ENCODE measurements around the gene UBQLN2. TPM values are rescaled to one million over a fixed set of nuclear protein-coding genes. Genes with fewer than 3 reads are reported as not detected.
"Not testable (repeated sequence)": the region's sequence is repeated elsewhere in the genome, so short reads cannot be mapped to it uniquely, and the experiment has no call there.

The UBQLN2 gene
- polyA plus RNA-seq, 4 donors = 7.4 to 30.7 (median 10.7) TPM

DNA sequence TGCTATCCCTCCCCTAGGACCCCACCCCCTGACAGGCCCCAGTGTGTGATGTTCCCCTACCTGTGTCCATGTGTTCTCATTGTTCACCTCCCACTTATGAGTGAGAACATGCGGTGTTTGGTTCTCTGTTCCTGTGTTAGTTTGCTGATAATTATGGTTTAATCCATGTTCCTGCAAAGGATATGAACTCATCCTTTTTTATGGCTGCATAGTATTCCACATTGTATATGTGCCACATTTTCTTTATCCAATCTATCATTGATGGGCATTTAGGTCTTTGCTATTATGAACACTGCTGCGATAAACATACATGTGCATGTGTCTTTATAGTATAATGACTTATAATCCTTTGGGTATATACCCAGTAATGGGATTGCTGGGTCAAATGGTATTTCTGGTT lies 28.4 kb downstream of the UBQLN2 start:
- H3K27ac ChIP-seq (ENCODE audit: low read depth in 1 of 3, low read length in 2 of 3); H3K27me3 ChIP-seq (ENCODE audit: control insufficient read depth in 3 of 3, insufficient read depth in 3 of 3, low read length in 3 of 3); H3K4me1 ChIP-seq (ENCODE audit: control insufficient read depth in 3 of 3, insufficient read depth in 2 of 3, low read depth in 1 of 3, low read length in 2 of 3); H3K36me3 ChIP-seq (ENCODE audit: control insufficient read depth in 3 of 3, insufficient read depth in 2 of 3, low read depth in 1 of 3, low read length in 3 of 3); H3K4me3 ChIP-seq (ENCODE audit: low read depth in 1 of 3, low read length in 3 of 3); FAIRE-seq; H3K9me3 ChIP-seq (ENCODE audit: control insufficient read depth in 2 of 2, insufficient read depth in 1 of 2, low read depth in 1 of 2, low read length in 1 of 2); DNase-seq: not testable (repeated sequence)
- 90 to 100% (median 98%) methylated on average over 2 of the region's 2 CpGs for WGBS, 3 donors

DNA sequence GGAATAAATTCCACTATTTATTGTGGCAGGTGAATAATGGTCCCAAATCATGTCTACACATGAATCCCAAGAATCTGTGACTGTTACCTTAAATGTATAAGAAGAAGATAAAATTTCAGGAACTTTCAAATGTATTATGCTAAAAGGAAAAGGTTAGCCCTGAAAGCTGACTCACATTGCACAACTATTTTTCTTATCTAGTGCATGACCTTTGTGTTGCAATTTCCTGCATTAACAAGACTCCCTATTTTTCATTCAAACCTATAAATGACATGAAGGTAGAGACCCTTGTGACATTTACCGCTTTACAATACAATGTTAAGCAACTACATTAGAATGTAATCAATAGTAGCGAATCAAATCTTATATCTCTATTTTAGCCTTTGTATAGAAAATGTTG lies 36.7 kb downstream of the UBQLN2 start:
- H3K4me1 ChIP-seq (ENCODE audit: control insufficient read depth in 3 of 3, insufficient read depth in 2 of 3, low read depth in 1 of 3, low read length in 2 of 3) = no peaks in the 10 kb centered on the region
- WGBS, 3 donors = 81 to 97% (median 95%) methylated on average over 2 of the region's 2 CpGs
- H3K27ac ChIP-seq (ENCODE audit: low read depth in 1 of 3, low read length in 2 of 3) = no peak overlapping the region
- H3K4me3 ChIP-seq (ENCODE audit: low read depth in 1 of 3, low read length in 3 of 3) = no peak overlapping the region
- FAIRE-seq (no peak), DNase-seq (no peak)
- H3K36me3 ChIP-seq (ENCODE audit: control insufficient read depth in 3 of 3, insufficient read depth in 2 of 3, low read depth in 1 of 3, low read length in 3 of 3) = peaks cover 0 to 8% (median 0%) of the 10 kb centered on the region in 3 donors
- no peaks in the 10 kb centered on the region for H3K27me3 ChIP-seq (ENCODE audit: control insufficient read depth in 3 of 3, insufficient read depth in 3 of 3, low read length in 3 of 3)
- peaks cover 0 to 4% of the 10 kb centered on the region in 2 donors for H3K9me3 ChIP-seq (ENCODE audit: control insufficient read depth in 2 of 2, insufficient read depth in 1 of 2, low read depth in 1 of 2, low read length in 1 of 2)

DNA sequence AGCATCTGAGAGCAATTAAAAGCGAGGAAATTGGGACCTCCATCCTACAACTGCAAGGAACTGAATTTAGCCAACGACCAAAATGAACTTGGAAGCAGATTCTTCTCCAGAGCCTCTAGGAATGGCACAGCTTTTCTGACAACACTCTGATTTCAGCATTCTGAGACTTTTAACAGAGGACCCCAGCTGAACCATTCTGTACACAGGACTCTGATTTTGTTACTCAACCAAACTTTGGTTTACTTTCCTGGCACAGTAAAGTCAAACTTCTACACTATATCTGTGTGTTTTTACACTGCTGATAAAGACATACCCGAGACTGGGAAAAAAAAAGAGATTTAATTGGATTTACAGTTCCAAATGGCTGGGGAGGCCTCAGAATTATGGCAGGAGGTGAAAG lies 37.6 kb downstream of the UBQLN2 start:
- Histone ChIP-seq H3K27ac (ENCODE audit: low read depth in 1 of 3, low read length in 2 of 3) (no peak overlapping the region), H3K9me3 (ENCODE audit: control insufficient read depth in 2 of 2, insufficient read depth in 1 of 2, low read depth in 1 of 2, low read length in 1 of 2) (peaks cover 0 to 7% of the 10 kb centered on the region in 2 donors), H3K4me3 (ENCODE audit: low read depth in 1 of 3, low read length in 3 of 3) (no peak overlapping the region), H3K4me1 (ENCODE audit: control insufficient read depth in 3 of 3, insufficient read depth in 2 of 3, low read depth in 1 of 3, low read length in 2 of 3) (no peaks in the 10 kb centered on the region), H3K36me3 (ENCODE audit: control insufficient read depth in 3 of 3, insufficient read depth in 2 of 3, low read depth in 1 of 3, low read length in 3 of 3) (peaks cover 0 to 8% (median 0%) of the 10 kb centered on the region in 3 donors), H3K27me3 (ENCODE audit: control insufficient read depth in 3 of 3, insufficient read depth in 3 of 3, low read length in 3 of 3) (no peaks in the 10 kb centered on the region)
- FAIRE-seq (no peak), DNase-seq (no peak)
- 70 to 95% (median 85%) methylated on average over 3 of the region's 3 CpGs for WGBS, 3 donors

DNA sequence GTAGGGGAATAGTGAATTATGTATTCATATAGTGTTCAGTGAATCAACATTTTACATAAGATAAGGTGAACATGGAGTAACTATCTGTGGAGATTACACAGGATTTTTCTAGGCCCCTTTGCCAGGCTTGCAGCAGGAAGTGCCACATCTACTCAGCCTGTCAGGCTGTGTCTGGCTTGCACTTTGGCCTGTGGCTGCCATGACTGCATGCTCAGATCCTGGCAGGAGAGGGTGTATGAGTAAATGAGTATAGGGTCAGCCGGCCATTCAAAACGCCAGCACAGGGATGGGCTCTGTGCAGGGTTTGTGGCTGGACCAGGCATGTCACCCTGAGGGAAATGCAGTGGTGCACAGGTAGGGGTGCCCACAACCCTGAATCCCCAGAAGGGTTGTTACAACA lies 51.9 kb downstream of the UBQLN2 start:
- peaks cover 1 to 5% of the 10 kb centered on the region in 2 donors for H3K9me3 ChIP-seq (ENCODE audit: control insufficient read depth in 2 of 2, insufficient read depth in 1 of 2, low read depth in 1 of 2, low read length in 1 of 2)
- 5 to 75% (median 44%) methylated on average over 2 of the region's 2 CpGs for WGBS, 3 donors
- no peak overlapping the region for H3K4me3 ChIP-seq (ENCODE audit: low read depth in 1 of 3, low read length in 3 of 3)
- no peaks in the 10 kb centered on the region for H3K4me1 ChIP-seq (ENCODE audit: control insufficient read depth in 3 of 3, insufficient read depth in 2 of 3, low read depth in 1 of 3, low read length in 2 of 3)
- no peaks in the 10 kb centered on the region for H3K27me3 ChIP-seq (ENCODE audit: control insufficient read depth in 3 of 3, insufficient read depth in 3 of 3, low read length in 3 of 3)
- H3K36me3 ChIP-seq (ENCODE audit: control insufficient read depth in 3 of 3, insufficient read depth in 2 of 3, low read depth in 1 of 3, low read length in 3 of 3) = no peaks in the 10 kb centered on the region
- DNase-seq (peak; percentile 6 to 61), FAIRE-seq (no peak)
- peak overlapping the region in 1 of 3 donors; percentile 38 for H3K27ac ChIP-seq (ENCODE audit: low read depth in 1 of 3, low read length in 2 of 3)

Other genes starting within 250 kb of the UBQLN2 start
- gene NBDY, start 165.6 kb downstream of the UBQLN2 start, polyA plus RNA-seq = 10 to 100 TPM; 11.9 to 39.6 (median 20.9) TPM